SK-N-SH treated with all-trans-retinoic acid at 6 μM for 48 hours (cell line): ENCODE data around the gene CTNNA3.

Source experiments
- CSDC2 ChIP-seq: fragments of 250-450 bp; sonication (Bioruptor Pico); IDR thresholded peaks from 2 replicates; pipeline ENCODE4 v1.5.0; 2020; ENCODE audit warnings: mild to moderate bottlenecking, moderate library complexity
- GLIS3 ChIP-seq: fragments of 250-450 bp; sonication (Bioruptor Pico); IDR thresholded peaks from 2 replicates; pipeline ENCODE4 v1.5.0; 2020; ENCODE audit warnings: mild to moderate bottlenecking, moderate library complexity
- SNAI2 ChIP-seq: fragments of 250-450 bp; sonication (Bioruptor Pico); IDR thresholded peaks from 2 replicates; pipeline ENCODE4 v1.5.0; 2020; ENCODE audit warnings: mild to moderate bottlenecking, moderate library complexity
- ZC3H10 ChIP-seq: fragments of 250-450 bp; sonication (Bioruptor Pico); IDR thresholded peaks from 2 replicates; pipeline ENCODE4 v1.5.1; 2021; ENCODE audit warnings: mild to moderate bottlenecking, moderate library complexity
- TF ChIP-seq, protein P1 (sequence below): fragments of 250-450 bp; sonication (Bioruptor Pico); IDR thresholded peaks from 2 replicates; pipeline ENCODE4 v1.8.0; 2020; ENCODE audit warnings: mild to moderate bottlenecking, moderate library complexity, borderline replicate concordance
- TF ChIP-seq, protein P2 (sequence below): fragments of 250-450 bp; sonication (Bioruptor Pico); IDR thresholded peaks from 2 replicates; pipeline ENCODE4 v1.5.1; 2020; ENCODE audit warnings: low read depth, mild to moderate bottlenecking, moderate library complexity
- TF ChIP-seq, protein P3 (sequence below): fragments of 250-450 bp; sonication (Bioruptor Pico); IDR thresholded peaks from 2 replicates; pipeline ENCODE4 v1.5.0; 2020; ENCODE audit warnings: mild to moderate bottlenecking, moderate library complexity
- TF ChIP-seq, protein P4 (sequence below): fragments of 250-450 bp; sonication (Bioruptor Pico); IDR thresholded peaks from 2 replicates; pipeline ENCODE4 v1.5.1; 2021; ENCODE audit warnings: mild to moderate bottlenecking, moderate library complexity

DNA sequence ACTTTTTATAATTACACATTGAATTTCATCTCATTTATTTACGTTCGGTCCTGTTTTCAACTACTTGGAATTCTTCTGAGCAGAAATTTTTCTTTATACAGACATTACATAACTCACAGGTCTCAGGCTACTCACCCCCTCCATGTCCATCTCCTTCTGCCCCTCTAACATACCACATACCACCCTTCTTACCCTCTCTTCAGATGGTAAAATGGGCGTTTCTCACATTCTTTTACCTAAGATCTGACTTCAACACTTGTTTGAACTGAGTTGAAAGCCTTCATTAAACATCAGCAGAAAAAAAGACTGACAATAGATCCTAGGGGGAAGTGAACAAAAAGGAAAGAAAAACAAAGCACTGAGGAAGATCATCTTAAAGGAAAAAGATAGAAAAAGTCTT, 309.7 kb downstream of the CTNNA3 start:
- TF ChIP-seq ZC3H10 (CRISPR knock-in tag) (no peak), CSDC2 (CRISPR knock-in tag) (no peak), GLIS3 (no peak), SNAI2 (CRISPR knock-in tag) (no peak)
- TF ChIP-seq, protein P1, sequence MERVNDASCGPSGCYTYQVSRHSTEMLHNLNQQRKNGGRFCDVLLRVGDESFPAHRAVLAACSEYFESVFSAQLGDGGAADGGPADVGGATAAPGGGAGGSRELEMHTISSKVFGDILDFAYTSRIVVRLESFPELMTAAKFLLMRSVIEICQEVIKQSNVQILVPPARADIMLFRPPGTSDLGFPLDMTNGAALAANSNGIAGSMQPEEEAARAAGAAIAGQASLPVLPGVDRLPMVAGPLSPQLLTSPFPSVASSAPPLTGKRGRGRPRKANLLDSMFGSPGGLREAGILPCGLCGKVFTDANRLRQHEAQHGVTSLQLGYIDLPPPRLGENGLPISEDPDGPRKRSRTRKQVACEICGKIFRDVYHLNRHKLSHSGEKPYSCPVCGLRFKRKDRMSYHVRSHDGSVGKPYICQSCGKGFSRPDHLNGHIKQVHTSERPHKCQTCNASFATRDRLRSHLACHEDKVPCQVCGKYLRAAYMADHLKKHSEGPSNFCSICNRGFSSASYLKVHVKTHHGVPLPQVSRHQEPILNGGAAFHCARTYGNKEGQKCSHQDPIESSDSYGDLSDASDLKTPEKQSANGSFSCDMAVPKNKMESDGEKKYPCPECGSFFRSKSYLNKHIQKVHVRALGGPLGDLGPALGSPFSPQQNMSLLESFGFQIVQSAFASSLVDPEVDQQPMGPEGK (CRISPR knock-in tag): no peak
- TF ChIP-seq, protein P2, sequence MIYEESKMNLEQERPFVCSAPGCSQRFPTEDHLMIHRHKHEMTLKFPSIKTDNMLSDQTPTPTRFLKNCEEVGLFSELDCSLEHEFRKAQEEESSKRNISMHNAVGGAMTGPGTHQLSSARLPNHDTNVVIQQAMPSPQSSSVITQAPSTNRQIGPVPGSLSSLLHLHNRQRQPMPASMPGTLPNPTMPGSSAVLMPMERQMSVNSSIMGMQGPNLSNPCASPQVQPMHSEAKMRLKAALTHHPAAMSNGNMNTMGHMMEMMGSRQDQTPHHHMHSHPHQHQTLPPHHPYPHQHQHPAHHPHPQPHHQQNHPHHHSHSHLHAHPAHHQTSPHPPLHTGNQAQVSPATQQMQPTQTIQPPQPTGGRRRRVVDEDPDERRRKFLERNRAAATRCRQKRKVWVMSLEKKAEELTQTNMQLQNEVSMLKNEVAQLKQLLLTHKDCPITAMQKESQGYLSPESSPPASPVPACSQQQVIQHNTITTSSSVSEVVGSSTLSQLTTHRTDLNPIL (CRISPR knock-in tag): no peak
- TF ChIP-seq, protein P3, sequence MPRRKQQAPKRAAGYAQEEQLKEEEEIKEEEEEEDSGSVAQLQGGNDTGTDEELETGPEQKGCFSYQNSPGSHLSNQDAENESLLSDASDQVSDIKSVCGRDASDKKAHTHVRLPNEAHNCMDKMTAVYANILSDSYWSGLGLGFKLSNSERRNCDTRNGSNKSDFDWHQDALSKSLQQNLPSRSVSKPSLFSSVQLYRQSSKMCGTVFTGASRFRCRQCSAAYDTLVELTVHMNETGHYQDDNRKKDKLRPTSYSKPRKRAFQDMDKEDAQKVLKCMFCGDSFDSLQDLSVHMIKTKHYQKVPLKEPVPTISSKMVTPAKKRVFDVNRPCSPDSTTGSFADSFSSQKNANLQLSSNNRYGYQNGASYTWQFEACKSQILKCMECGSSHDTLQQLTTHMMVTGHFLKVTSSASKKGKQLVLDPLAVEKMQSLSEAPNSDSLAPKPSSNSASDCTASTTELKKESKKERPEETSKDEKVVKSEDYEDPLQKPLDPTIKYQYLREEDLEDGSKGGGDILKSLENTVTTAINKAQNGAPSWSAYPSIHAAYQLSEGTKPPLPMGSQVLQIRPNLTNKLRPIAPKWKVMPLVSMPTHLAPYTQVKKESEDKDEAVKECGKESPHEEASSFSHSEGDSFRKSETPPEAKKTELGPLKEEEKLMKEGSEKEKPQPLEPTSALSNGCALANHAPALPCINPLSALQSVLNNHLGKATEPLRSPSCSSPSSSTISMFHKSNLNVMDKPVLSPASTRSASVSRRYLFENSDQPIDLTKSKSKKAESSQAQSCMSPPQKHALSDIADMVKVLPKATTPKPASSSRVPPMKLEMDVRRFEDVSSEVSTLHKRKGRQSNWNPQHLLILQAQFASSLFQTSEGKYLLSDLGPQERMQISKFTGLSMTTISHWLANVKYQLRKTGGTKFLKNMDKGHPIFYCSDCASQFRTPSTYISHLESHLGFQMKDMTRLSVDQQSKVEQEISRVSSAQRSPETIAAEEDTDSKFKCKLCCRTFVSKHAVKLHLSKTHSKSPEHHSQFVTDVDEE (CRISPR knock-in tag): no peak
- TF ChIP-seq, protein P4, sequence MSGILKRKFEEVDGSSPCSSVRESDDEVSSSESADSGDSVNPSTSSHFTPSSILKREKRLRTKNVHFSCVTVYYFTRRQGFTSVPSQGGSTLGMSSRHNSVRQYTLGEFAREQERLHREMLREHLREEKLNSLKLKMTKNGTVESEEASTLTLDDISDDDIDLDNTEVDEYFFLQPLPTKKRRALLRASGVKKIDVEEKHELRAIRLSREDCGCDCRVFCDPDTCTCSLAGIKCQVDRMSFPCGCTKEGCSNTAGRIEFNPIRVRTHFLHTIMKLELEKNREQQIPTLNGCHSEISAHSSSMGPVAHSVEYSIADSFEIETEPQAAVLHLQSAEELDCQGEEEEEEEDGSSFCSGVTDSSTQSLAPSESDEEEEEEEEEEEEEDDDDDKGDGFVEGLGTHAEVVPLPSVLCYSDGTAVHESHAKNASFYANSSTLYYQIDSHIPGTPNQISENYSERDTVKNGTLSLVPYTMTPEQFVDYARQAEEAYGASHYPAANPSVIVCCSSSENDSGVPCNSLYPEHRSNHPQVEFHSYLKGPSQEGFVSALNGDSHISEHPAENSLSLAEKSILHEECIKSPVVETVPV: no peak
